HG03045 (cell line): Measurements from ENCODE around the gene UGT3A1.
"Not testable (repeated sequence)": the region's sequence is repeated elsewhere in the genome, so short reads cannot be mapped to it uniquely, and the experiment has no call there.

Experiments
- ATAC-seq: cut with Tn5 transposase; IDR thresholded peaks from one replicate; pipeline ENCODE4 v1.9.1; 2021; ENCODE audit warnings: mild to moderate bottlenecking, moderate library complexity; ENCODE audit not compliant: unreplicated experiment

UGT3A1 gene

GRCh38 chr5:35990941-35991611, at the start of gene UGT3A1:
UGT3A1 (minus strand) TSS chr5:35991390; CDS start chr5:35991240, 150 bp downstream.
- no peak for ATAC-seq

- ATAC-seq = no peak
Measured at GRCh38 chr5:36035696-36036095, 44.5 kb upstream of the UGT3A1 start.

GRCh38 chr5:36034536-36035134, 43.4 kb upstream of the UGT3A1 start:
- ATAC-seq = not testable (repeated sequence)

- ATAC-seq = no peak
Measured at GRCh38 chr5:36033486-36033885, 42.3 kb upstream of the UGT3A1 start.

- ATAC-seq = no peak
Measured at GRCh38 chr5:36033047-36033446, 41.9 kb upstream of the UGT3A1 start.

GRCh38 chr5:36031223-36031622, 40.0 kb upstream of the UGT3A1 start:
- no peak for ATAC-seq

- ATAC-seq = no peak
Measured at GRCh38 chr5:36029914-36030313, 38.7 kb upstream of the UGT3A1 start.

- ATAC-seq = no peak
Measured at GRCh38 chr5:36028816-36029465, 37.8 kb upstream of the UGT3A1 start.

- ATAC-seq = no peak
Measured at GRCh38 chr5:36027711-36028110, 36.5 kb upstream of the UGT3A1 start.

- ATAC-seq = no peak
Measured at GRCh38 chr5:36026706-36027465, 35.7 kb upstream of the UGT3A1 start.

GRCh38 chr5:36022246-36022645, 31.1 kb upstream of the UGT3A1 start:
- ATAC-seq = not testable (repeated sequence)

GRCh38 chr5:36019584-36019983, 28.4 kb upstream of the UGT3A1 start:
- ATAC-seq = not testable (repeated sequence)

GRCh38 chr5:36017622-36018021, 26.4 kb upstream of the UGT3A1 start:
- no peak for ATAC-seq

GRCh38 chr5:36017004-36017403, 25.8 kb upstream of the UGT3A1 start:
- ATAC-seq = no peak

- ATAC-seq = no peak
Measured at GRCh38 chr5:36013182-36013581, 22.0 kb upstream of the UGT3A1 start.

GRCh38 chr5:36009698-36010097, 18.5 kb upstream of the UGT3A1 start:
- no peak for ATAC-seq

GRCh38 chr5:36007366-36007765, 16.2 kb upstream of the UGT3A1 start:
- no peak for ATAC-seq

- ATAC-seq = no peak
Measured at GRCh38 chr5:36006163-36006562, 15.0 kb upstream of the UGT3A1 start.

- no peak for ATAC-seq
Measured at GRCh38 chr5:36001032-36001431, 9.8 kb upstream of the UGT3A1 start.

GRCh38 chr5:35999547-35999946, 8.4 kb upstream of the UGT3A1 start:
- ATAC-seq = no peak

- no peak for ATAC-seq
Measured at GRCh38 chr5:35996076-35996475, 4.9 kb upstream of the UGT3A1 start.
